Measurements from ENCODE around the gene PGK1.
"Not testable (repeated sequence)": the region's sequence is repeated elsewhere in the genome, so short reads cannot be mapped to it uniquely, and the experiment has no call there.

PGK1 gene

DNA sequence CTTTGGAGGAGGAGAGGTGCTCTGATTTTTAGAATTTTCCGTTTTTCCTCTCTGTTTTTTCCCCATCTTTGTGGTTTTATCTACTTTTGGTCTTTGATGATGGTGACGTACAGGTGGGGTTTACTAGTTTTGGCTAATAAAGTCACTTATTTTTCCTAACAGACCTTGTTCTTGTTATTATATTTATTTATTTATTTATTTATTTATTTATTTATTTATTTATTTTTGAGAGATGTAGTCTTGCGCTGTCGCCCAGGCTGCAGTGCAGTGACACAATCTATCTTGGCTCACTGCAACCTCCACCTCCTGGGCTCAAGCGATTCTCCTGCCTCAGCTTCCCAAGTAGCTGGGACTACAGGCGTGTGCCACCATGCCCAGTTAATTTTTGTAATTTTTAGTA is 22.6 kb upstream of the PGK1 start:
- H3K4me1 ChIP-seq (ENCODE audit: control insufficient read depth, insufficient read depth, low read length); H3K27me3 ChIP-seq (ENCODE audit: control insufficient read depth, insufficient read depth, low read length, poor library complexity, severe bottlenecking); H3K36me3 ChIP-seq (ENCODE audit: control insufficient read depth, insufficient read depth, low read length); H3K9me3 ChIP-seq (ENCODE audit: control insufficient read depth, low read length); H3K27ac ChIP-seq (ENCODE audit: insufficient read depth, low read depth, low read length, poor library complexity, severe bottlenecking); H3K4me3 ChIP-seq (ENCODE audit: insufficient read depth, low read depth, low read length): not testable (repeated sequence)
- WGBS, 2 experiments, result 95 to 96% methylated on average over 4 to 5 of the region's 6 CpGs

DNA sequence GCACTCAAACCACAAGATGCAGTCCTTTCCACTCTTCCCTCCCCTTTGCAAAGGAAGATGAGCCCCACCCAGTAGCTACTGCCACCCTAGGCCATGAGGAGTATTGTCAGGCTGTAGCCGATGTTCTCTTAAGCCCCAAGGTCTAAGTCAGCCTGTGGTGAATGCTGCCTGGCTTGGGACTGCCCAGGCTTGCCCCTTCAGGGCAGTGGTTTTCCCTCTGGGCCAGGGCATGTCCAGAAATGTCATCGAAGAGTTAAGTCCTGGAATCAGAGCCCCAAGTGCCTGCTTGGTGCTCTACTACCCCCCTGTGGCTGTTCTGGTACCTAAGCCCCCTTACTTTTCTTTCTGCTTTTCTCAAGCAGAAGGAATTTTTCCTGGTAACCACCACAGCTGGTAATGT is 11.8 kb upstream of the PGK1 start:
- Histone ChIP-seq H3K4me1 (ENCODE audit: control insufficient read depth, insufficient read depth, low read length) (no peaks in the 10 kb centered on the region), H3K9me3 (ENCODE audit: control insufficient read depth, low read length) (no peaks in the 10 kb centered on the region), H3K27ac (ENCODE audit: insufficient read depth, low read depth, low read length, poor library complexity, severe bottlenecking) (no peak overlapping the region), H3K36me3 (ENCODE audit: control insufficient read depth, insufficient read depth, low read length) (no peaks in the 10 kb centered on the region), H3K27me3 (ENCODE audit: control insufficient read depth, insufficient read depth, low read length, poor library complexity, severe bottlenecking) (no peaks in the 10 kb centered on the region), H3K4me3 (ENCODE audit: insufficient read depth, low read depth, low read length) (no peak overlapping the region)
- WGBS, 2 experiments, result 20 to 37% methylated on average over 2 of the region's 2 CpGs

DNA sequence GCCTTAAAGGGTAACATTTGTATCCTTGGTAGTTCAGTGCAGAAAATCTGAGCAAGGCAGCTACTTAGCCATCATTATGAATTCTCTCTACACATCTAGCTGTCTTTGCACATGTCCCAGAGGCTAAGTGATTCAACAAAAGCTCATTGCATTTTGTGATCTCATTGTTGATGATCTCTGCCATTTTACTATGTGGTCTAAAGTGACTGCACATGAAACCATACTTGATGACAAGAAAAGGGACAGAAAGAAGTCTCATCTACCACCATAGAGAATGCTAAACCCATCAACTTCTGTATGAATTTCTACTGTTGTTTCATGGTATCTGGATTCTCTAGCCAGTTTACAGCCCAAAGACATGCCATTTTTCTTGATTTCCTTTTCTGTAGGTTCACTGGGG is 5.9 kb upstream of the PGK1 start:
- H3K36me3 ChIP-seq (ENCODE audit: control insufficient read depth, insufficient read depth, low read length), result no peaks in the 10 kb centered on the region
- H3K4me1 ChIP-seq (ENCODE audit: control insufficient read depth, insufficient read depth, low read length), result no peaks in the 10 kb centered on the region
- H3K4me3 ChIP-seq (ENCODE audit: insufficient read depth, low read depth, low read length), result no peak overlapping the region
- H3K9me3 ChIP-seq (ENCODE audit: control insufficient read depth, low read length), result no peaks in the 10 kb centered on the region
- no peaks in the 10 kb centered on the region for H3K27me3 ChIP-seq (ENCODE audit: control insufficient read depth, insufficient read depth, low read length, poor library complexity, severe bottlenecking)
- no peak overlapping the region for H3K27ac ChIP-seq (ENCODE audit: insufficient read depth, low read depth, low read length, poor library complexity, severe bottlenecking)

DNA sequence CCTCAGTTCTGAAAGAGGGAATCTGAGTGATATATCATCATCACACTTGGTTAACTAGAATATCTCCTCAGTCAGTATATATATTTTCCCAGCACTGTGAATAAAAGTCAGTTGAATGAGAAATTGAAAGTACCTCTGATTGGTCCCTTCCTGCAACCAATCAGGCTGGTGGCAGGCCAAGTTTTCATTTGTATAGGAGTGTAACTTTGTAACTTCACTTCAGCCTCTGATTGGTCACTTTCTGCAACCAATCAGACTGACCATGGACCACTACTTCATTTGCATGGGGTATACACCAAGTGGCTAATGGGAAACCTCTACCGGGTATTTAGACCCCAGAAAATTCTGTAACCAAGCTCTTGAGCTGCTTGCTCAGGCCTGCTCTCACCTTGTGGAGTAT is 2.0 kb upstream of the PGK1 start:
- Histone ChIP-seq H3K4me3 (ENCODE audit: insufficient read depth, low read depth, low read length) (no peak overlapping the region), H3K27me3 (ENCODE audit: control insufficient read depth, insufficient read depth, low read length, poor library complexity, severe bottlenecking) (no peaks in the 10 kb centered on the region), H3K36me3 (ENCODE audit: control insufficient read depth, insufficient read depth, low read length) (no peaks in the 10 kb centered on the region), H3K27ac (ENCODE audit: insufficient read depth, low read depth, low read length, poor library complexity, severe bottlenecking) (no peak overlapping the region), H3K9me3 (ENCODE audit: control insufficient read depth, low read length) (no peaks in the 10 kb centered on the region), H3K4me1 (ENCODE audit: control insufficient read depth, insufficient read depth, low read length) (no peaks in the 10 kb centered on the region)
- 83 to 100% methylated on average over 1 of the region's 1 CpG for WGBS, 2 experiments

DNA sequence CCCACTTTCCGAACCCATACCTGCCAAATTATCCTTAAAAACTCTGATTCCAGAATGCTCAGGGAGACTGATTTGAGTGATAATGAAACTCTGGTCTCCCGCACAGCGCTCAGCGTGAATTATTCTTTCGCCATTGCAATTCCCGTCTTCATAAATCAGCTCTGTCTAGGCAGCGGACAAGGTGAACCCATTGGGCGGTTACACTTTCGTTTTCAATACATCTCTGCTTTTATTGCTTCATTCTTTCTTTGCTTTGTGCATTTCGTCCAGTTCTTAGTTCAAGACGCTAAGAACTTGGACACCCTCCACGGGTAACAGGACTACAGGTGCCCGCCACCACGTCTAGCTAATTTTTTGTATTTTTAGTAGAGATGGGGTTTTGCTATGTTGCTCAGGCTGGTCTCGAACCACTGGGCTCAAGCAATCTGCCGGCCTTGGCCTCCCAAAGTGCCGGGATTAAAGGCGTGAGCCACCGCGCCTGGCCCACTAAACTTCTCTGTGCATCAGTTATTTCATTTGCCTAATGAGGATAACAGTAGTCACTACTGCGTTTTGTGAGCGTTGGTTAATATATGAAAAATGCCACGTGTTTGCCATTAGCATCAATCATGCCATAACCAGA is 936 bp upstream of the PGK1 start:
- Histone ChIP-seq H3K4me3 (ENCODE audit: insufficient read depth, low read depth, low read length) (peak overlapping the region; percentile 67), H3K36me3 (ENCODE audit: control insufficient read depth, insufficient read depth, low read length) (no peaks in the 10 kb centered on the region)
- WGBS, 2 experiments, result 87 to 95% methylated on average over 22 to 23 of the region's 23 CpGs

DNA sequence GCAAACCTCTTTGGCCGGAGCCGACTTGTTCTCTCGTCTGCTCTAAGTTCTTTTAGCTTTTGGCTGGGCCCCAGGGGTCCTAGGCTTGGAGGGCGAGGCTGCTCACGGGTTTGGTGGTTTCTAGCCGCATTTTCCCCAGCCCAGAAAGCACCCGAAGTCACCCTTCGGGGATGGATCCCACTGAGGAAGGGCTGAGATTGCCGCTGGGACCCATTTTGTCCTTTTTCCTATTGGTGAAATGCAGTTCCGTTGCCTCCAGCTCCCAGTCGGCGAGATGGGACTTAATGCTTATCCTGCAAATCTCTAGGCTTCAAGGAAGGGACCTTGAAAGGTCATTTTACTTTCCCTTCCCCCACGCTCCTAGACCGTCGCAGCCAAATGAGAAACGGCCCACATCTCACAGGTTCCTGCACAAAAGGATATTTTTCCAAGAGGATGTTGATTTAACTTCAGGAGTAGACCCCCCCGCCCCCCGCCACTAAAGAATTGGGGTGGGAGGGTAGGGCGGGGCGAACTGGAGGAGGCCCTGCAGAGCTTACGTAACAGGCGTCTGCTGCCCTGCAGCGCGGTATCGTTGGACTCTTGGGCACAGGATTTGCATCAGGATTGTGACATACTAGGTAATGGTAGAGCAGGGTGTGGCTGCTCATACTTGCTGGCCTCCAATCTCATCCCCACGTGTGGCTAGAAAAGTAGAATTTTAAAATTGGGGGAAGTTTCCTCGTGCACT is 564 bp downstream of the PGK1 start:
- no peaks in the 10 kb centered on the region for H3K36me3 ChIP-seq (ENCODE audit: control insufficient read depth, insufficient read depth, low read length)
- H3K4me1 ChIP-seq (ENCODE audit: control insufficient read depth, insufficient read depth, low read length), result no peaks in the 10 kb centered on the region
- peak overlapping the region; percentile 74 for H3K27ac ChIP-seq (ENCODE audit: insufficient read depth, low read depth, low read length, poor library complexity, severe bottlenecking)
- H3K9me3 ChIP-seq (ENCODE audit: control insufficient read depth, low read length), result no peaks in the 10 kb centered on the region
- H3K4me3 ChIP-seq (ENCODE audit: insufficient read depth, low read depth, low read length), result peak overlapping the region; percentile 67
- H3K27me3 ChIP-seq (ENCODE audit: control insufficient read depth, insufficient read depth, low read length, poor library complexity, severe bottlenecking), result no peaks in the 10 kb centered on the region
- 0% methylated on average over 24 to 27 of the region's 27 CpGs for WGBS, 2 experiments

More for the DNA sequence above, 936 bp upstream of the PGK1 start:
- H3K4me1 ChIP-seq (ENCODE audit: control insufficient read depth, insufficient read depth, low read length), result no peaks in the 10 kb centered on the region
- no peaks in the 10 kb centered on the region for H3K27me3 ChIP-seq (ENCODE audit: control insufficient read depth, insufficient read depth, low read length, poor library complexity, severe bottlenecking)
- peak overlapping the region; percentile 58 for H3K27ac ChIP-seq (ENCODE audit: insufficient read depth, low read depth, low read length, poor library complexity, severe bottlenecking)
- H3K9me3 ChIP-seq (ENCODE audit: control insufficient read depth, low read length), result no peaks in the 10 kb centered on the region

DNA sequence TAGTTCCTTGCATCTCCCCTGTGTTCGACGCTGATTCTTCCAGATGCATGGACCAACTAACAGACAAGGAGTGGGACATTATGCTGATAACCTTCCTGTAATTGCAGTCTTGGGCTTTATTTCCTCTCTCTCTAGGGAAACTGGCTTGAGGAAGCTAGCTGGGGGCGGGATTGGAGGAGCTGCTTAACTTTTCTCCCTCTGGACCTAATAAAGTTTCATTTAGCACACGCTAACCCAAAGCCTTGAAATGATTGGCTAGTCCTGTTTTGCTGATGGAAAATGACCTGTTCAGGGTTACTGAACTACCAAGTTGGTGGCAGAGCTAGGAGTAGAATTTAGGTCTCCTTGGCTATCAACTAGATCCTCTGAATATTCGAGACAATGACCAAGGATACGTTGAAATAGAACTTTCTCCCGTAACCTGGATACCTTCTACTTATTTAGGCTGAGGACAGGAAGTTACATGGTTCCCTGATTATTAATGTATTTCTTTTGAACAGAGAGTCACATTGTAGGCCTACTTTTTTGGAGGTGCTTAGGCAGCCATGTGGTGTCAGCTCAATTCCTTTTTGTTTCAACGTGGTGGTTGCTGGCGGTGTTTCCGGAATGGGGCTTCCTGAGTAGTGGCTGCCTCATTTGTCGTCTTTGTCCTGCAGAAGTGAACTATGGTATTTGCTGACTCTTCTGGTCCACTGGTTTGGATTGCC is 2.0 kb downstream of the PGK1 start:
- H3K27ac ChIP-seq (ENCODE audit: insufficient read depth, low read depth, low read length, poor library complexity, severe bottlenecking), result no peak overlapping the region
- peak overlapping the region; percentile 67 for H3K4me3 ChIP-seq (ENCODE audit: insufficient read depth, low read depth, low read length)
- WGBS, 2 experiments, result 79 to 81% methylated on average over 11 of the region's 11 CpGs
- no peaks in the 10 kb centered on the region for H3K4me1 ChIP-seq (ENCODE audit: control insufficient read depth, insufficient read depth, low read length)
- no peaks in the 10 kb centered on the region for H3K27me3 ChIP-seq (ENCODE audit: control insufficient read depth, insufficient read depth, low read length, poor library complexity, severe bottlenecking)
- no peaks in the 10 kb centered on the region for H3K36me3 ChIP-seq (ENCODE audit: control insufficient read depth, insufficient read depth, low read length)
- H3K9me3 ChIP-seq (ENCODE audit: control insufficient read depth, low read length), result no peaks in the 10 kb centered on the region

DNA sequence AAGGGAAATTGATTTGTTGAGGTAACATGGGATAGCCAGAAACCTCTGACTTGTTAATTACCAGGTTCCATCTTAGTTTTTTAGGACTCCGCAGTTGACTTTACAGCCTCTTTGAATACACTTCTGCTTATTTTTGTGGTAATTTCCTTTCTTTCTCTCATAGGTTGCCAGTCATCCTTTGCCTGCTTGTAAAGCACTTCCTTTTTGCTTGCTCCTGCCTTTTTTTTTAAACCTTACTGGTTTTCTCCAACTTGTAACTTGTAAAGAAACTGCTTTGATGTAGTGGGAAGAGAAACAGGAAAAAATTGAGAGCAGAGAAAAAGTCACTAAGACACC is 2.6 kb downstream of the PGK1 start:
- H3K9me3 ChIP-seq (ENCODE audit: control insufficient read depth, low read length), result no peaks in the 10 kb centered on the region
- no peak overlapping the region for H3K27ac ChIP-seq (ENCODE audit: insufficient read depth, low read depth, low read length, poor library complexity, severe bottlenecking)
- no peaks in the 10 kb centered on the region for H3K27me3 ChIP-seq (ENCODE audit: control insufficient read depth, insufficient read depth, low read length, poor library complexity, severe bottlenecking)
- H3K4me1 ChIP-seq (ENCODE audit: control insufficient read depth, insufficient read depth, low read length), result no peaks in the 10 kb centered on the region
- 75 to 92% methylated on average over 1 of the region's 1 CpG for WGBS, 2 experiments
- H3K4me3 ChIP-seq (ENCODE audit: insufficient read depth, low read depth, low read length), result no peak overlapping the region
- H3K36me3 ChIP-seq (ENCODE audit: control insufficient read depth, insufficient read depth, low read length), result no peaks in the 10 kb centered on the region

DNA sequence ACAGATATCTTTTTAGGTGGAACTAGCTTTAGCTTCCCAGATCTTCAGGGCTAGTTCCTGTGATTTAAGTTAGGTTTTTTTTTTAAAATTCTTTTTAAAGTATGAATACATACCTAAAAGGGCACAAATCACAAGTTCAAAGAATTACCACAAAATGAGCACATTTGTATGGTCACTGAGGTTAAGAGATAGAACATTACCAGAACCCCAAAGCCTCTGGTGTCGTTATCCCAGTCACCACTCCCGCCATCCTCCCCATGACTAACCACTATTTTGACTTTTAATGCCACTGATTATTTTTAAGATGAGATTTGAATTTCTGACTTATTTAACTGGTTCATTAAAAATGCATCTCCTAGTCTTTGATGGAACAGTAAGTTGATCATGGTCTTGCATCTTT is 5.4 kb downstream of the PGK1 start:
- Histone ChIP-seq H3K27me3 (ENCODE audit: control insufficient read depth, insufficient read depth, low read length, poor library complexity, severe bottlenecking) (no peaks in the 10 kb centered on the region), H3K9me3 (ENCODE audit: control insufficient read depth, low read length) (no peaks in the 10 kb centered on the region), H3K4me1 (ENCODE audit: control insufficient read depth, insufficient read depth, low read length) (no peaks in the 10 kb centered on the region), H3K27ac (ENCODE audit: insufficient read depth, low read depth, low read length, poor library complexity, severe bottlenecking) (no peak overlapping the region), H3K36me3 (ENCODE audit: control insufficient read depth, insufficient read depth, low read length) (peaks cover 4% of the 10 kb centered on the region), H3K4me3 (ENCODE audit: insufficient read depth, low read depth, low read length) (no peak overlapping the region)
- no CpG with 5 or more reads among the region's 2 CpGs for WGBS, 2 experiments

DNA sequence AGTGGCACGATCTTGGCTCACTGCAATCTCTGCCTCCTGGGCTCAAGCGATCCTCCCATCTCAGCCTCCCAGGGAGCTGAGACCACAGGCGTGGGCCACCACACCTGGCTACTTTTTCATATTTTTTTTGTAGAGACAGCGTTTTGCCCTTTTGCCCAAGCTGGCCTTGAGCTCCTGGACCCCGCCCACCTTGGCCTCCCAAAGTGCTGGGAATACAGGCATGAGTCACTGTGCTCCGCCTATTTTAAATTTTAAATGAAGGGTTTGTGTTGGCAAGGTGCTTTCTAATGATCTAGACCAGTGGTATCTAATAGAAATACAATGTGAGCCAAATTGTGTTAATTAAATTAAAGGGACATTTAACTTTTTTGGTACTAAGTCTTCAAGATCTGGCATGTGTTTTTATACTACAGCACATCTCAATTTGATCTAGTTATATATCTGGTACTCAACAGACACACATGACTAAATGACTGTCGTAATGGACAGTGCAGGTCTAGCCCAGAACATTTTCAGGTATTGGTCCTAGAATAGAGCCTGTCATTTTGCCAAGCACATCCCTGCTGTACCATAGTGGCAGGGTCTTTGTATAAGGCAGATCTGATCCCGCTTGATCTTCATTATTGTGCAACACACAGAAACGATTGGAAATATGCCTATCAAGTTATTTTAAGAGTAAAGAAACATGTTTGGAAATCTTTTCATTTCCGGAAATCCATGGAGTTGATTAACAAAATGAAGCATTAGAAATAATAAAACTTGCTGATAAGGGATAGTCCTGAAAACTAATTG is 7.3 kb downstream of the PGK1 start:
- no peaks in the 10 kb centered on the region for H3K9me3 ChIP-seq (ENCODE audit: control insufficient read depth, low read length)
- H3K36me3 ChIP-seq (ENCODE audit: control insufficient read depth, insufficient read depth, low read length), result peaks cover 9% of the 10 kb centered on the region
- 94 to 97% methylated on average over 8 to 10 of the region's 10 CpGs for WGBS, 2 experiments
- no peak overlapping the region for H3K27ac ChIP-seq (ENCODE audit: insufficient read depth, low read depth, low read length, poor library complexity, severe bottlenecking)
- no peaks in the 10 kb centered on the region for H3K27me3 ChIP-seq (ENCODE audit: control insufficient read depth, insufficient read depth, low read length, poor library complexity, severe bottlenecking)
- no peak overlapping the region for H3K4me3 ChIP-seq (ENCODE audit: insufficient read depth, low read depth, low read length)
- no peaks in the 10 kb centered on the region for H3K4me1 ChIP-seq (ENCODE audit: control insufficient read depth, insufficient read depth, low read length)
